GM03348 (cell line): ENCODE results near the gene LRMDA.
"Not testable (repeated sequence)": the region's sequence is repeated elsewhere in the genome, so short reads cannot be mapped to it uniquely, and the experiment has no call there.

Experiments
- DNase-seq: peaks from one replicate; pipeline ENCODE4 v3.0.0; 2012; ENCODE audit warnings: low spot score

The LRMDA gene

DNA sequence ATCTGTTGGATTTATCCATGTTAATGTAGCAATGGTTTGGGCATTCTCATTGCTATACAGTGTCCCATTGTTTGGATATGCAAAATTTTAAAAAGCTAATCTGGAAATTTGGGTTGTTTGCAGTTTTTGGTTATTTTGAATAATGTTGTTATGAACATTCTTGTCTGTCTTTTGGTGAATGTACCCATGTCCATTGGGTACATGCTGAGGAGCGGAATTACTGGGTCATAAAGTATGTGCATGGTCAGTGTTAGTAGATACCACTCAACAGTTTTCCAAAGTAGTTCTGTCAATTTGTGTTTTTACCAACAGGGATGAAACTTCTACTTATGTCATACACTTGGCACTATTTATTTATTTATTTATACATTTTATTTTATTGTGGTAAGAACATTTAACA lies 153.9 kb downstream of the LRMDA start:
- DNase-seq: no peak

DNA sequence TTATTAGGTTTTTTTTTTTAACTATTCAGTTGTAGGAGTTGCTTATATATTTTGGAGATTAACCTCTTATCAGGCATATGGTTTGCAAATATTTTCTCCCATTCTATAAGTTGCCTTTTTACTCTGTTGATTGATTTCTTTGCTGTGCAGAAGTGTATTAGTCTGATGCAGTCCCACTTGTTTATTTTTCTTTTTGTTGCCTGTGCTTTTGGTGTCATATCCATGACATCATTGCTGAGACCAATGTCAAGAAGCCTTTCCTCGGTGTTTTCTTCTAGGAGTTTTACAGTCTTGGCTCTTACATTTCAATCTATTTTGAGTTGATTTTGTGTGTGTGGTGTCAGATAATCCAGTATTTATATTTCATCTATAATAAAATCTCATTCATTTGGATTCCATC lies 155.4 kb downstream of the LRMDA start:
- DNase-seq: no peak

DNA sequence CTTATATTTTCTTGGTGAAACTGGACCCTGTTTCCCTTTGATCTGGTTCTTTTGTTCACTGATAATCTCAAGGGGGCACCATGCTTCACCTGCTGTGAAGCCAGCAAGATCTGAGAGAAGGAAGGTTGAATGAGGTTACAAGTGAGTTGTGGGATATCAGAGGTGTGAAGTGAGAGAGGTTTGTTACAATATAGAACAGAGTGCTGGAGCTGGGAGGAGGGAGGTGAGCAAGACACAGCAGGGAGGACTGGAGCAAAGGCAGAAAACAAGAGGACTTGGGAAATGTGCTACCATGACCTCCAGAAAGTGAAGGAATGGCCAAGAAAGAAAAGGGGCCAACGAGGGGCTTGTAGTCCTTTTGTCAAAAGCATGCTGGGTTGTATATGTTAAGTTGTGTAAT lies 156.6 kb downstream of the LRMDA start:
- DNase-seq: no peak

DNA sequence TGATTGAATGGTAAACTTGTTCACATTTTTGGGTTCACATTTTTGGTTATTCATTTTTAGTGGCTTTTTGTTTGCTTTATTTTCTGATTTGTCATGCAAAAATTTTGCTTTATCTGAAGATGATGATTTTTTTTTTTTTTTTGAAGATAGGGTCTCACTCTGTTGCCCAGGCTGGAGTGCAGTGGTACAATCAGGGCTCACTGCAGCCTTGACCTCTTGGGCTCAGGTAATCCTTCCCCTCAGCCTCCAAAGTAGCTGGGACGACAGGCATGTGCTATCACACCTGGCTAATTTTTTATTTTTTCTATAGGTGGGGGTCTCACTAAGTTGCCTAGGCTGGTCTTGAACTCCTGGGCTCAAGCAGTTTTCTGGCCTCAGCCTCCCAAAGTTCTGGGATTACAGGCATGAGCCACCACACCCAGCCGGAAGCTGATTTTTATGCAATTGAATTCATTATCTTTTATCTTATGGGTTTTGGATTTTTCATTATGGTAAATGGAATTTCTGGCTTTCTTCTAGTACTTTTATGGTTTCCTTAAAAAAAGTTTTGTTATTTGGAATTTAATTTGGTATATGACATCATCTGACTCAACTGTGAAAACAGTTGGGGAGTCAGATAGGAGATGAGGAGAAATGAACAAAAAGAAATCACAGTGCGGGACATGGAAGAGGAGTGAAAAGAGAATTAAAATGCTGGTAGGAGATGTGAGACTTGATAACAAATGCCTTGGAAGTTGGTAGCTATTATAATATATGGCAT lies 158.7 kb downstream of the LRMDA start:
- DNase-seq: no peak

DNA sequence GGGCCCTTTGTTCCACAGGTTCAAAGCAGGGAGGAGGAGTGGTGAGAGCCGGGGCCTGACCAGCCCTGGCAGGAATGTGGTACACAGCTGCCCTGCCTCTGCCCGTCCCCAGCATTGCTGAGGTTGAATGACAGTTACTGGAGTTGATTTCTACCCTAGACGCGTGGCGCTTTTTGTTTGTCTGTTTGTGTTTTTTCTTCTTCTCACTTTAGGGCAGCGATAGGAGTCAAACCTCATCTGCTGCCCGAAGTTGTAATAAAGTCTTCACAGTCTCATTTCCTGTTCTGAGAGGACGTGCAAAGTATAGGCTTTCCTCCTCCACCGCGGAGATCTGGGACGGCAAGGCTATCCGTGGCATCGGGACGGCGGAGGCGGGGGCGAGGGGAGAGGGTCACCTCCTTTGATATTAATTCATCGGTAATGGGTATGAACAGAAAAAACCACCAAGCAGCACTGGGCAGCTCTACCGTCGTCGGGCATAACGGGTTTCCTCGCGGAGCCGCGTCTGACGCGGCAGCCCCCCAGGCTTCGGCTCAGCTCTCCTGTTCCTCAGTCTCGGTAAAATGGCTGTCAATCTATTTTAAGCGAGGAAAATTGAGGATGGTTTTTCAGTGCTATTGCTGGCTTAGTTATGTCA lies 160.8 kb downstream of the LRMDA start:
- DNase-seq: no peak

DNA sequence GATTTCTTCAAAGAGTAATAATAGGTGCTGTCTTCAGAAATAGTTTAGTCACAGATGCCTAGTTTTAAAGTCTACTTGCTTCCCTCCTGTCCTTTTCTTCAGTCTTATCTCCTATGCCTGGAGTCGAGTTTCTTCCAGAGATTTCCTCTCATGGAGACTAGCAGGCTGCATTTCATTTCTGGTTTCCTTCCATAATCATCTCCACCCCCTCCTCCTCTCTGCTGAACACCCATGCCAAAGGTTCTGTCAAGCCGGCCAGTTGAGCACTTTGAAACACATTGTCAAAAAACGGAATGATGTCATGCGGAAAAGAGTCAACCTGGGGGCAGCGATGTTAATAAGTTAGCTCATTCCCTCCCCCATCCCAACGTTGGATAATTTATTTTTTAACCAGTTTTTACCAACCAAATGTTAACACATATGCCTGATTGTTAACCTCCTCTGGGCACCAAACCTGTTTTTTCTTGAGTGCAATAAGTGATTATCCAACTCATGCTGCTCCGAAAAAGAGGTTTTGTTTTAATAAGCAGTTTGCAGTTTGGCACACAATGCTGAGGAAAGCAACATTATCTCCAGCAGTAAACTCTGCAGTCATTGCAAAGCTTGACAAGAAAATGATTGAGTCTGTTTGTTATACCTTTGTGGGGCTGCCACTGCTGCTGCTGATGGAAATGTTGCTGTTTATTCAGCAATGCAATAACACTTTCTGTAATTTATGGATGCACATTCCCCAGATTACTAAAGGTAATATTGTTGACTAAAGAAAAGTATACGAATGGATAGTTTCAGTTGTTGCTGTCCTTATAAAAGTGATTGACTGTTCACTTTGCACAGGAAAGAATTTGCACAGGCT lies 161.6 kb downstream of the LRMDA start:
- DNase-seq: no peak

DNA sequence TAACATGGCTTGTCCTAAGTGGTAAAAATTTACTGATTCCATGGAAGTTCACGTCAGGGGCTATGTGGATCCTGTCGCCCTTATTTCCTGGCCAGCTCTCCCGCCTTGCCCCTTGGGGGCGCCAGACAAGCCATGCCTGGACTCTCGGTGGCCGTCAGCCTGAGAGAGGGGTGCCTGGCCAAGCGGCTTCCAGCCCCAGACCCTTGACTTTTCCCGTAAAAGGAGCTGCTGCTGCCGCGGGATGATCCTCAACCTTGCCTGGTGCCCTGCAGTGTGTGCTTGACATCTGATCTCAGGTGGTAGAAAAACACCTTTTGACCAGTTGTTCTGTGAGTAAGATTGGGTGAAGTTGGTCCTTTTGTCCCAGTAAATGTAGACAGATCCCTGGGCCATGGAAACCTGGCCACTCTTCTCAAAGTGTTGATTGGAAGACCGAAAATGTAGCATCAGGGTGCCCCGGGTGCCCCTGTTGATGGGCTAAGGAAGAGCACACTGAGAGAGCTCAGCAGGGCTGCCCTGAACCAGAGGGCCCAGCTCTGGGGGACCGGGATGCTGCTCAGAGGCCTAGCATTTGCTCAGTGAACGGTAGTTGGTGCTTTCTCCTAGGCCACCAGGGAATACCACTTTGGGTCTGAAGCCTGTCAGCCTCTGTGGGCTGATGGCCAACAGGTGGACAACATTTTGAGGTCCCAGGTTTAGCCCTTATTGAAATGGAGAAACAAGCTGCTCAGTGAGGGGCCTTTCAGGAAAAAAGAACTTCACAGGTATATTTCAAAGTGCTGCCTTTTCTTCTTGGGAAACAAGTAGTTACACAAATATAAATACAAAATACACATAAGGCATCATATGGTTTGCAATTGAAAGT lies 162.5 kb downstream of the LRMDA start:
- no peak for DNase-seq

DNA sequence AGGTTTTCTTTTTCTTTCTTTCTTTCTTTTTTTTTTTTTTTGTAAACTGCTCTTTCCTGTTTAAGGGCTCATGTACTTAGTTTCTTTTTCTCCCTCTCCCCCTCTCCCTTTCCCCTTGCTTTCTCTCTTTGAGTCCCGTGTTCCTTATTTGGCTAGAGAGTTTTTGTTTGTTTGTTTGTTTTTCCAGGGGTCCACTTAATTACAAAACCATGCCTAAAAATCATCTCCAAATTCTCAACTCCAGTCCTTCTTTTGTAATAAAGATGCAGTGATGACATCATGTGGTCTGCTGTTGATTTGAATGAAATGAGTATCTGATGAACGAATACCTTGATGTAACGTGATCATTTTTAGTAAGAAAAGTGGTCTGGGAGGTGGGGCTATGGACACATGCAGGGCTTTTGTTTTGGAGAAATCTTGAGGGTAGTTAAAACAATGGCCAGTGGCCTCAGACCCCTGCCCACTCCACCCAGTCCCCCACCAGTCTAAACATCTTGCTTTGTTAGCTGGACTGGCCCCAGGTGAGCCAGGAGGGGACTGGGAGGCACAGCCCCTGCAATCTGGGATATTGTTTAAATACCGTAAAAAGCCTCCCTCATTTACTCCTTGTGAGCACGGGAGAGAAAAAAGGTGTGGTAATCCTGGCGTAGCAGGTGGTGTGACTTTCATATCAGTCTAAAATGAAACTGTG lies 165.7 kb downstream of the LRMDA start:
- DNase-seq: no peak

DNA sequence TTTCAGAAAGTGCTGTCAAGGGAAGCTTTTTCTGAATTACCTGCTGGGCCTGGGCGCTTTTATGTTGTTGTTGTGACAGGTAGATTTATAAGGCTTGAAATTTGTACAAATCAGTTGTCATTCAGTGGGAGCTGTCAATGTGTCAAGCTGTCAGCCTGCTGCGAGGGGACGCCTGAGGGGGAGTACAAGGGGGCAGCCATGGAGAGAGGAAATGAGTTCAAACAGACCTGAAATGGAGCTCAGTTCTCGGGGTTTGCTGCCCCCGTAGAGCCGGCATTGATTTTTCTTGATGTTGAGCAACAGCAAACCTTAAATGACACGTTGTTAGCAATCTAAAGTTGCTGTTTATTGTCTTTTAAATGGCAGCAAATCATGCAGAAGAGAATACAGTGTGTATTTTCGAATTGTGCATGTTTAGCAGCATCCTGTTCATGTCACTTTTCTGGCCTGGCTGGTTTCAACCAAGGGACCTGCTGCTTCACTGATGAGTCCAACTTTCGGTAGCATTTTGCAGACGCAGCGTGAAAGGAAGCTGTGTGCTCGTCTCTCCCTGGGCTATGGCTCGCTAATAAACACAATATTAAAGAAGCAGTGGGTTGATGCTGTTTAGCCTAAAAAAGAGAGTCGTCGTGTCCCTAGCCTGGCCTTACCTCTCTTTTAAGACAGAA lies 166.5 kb downstream of the LRMDA start:
- no peak for DNase-seq

DNA sequence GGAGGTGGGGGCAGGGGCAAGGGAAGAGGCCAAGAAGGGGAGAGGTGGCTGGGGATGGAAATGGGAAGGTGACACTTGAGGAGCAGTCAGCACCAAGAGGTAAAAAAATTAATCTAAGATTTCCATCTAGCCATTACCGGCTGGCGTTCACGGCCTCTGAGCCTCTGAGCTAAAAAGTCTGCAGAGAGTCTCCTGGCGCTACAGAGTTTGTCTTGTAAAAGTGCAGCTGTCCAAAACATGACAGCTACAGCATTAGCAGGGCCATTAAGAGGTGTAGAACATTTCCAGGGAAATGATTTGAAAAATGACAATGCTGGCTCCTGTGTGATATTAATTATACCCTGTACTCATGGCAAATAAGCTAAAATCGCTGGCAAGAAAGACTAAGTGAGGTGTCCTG lies 167.6 kb downstream of the LRMDA start:
- DNase-seq: no peak

DNA sequence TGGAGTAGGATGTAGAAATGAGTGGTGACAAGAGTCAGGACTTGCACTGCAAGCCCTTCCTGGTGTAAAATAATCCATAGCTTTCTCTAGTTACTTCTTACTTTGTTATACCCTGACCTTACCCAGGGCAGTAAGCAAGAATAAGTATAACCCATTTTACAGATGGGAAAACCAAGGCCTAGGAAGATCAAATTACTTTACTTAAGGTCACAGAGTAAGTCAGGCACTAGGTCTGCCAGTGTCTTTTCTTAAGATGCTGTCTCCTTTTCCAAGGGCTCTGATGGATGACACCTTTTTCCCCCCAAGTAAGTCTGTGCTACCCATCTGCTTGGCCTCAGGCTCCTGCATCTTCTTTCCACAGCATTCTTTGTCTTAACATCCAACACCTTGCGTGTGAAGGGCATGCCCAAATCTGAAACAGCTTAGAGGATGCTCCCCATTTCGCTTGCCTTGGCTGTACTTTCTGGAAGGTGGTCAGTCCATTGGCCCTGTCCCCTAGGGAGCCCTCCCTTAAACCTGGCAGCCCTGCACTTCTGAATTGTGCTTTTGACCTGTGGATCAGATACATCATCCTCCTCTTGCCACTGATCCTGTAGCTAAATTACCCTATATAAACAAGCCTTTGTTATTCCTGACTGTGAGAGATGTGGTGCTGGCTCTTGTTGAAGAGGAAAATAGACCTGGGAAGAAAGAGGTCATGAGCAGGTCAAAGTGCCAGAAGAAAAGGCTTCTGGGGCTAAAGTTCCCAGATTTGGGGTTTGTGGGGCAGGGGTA lies 168.6 kb downstream of the LRMDA start:
- no peak for DNase-seq

DNA sequence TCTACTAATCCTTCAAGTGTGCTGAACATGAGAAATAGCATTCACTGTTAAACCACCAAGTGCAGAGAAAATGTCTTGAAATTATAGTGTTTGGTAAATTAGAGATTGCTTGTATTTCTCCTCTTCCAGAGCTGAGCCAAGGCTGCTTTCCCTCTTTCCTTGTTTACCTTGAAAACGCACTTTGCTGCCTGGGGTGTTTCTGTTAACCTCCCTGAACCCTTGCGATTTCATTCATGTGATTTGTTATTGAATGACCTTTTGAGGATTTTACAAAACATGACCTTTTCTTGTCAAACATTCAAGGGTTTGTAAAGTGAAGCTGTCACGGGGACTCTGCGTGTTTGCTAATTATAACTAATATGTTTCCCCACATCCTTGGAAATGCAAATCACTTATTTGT lies 169.4 kb downstream of the LRMDA start:
- DNase-seq: no peak

DNA sequence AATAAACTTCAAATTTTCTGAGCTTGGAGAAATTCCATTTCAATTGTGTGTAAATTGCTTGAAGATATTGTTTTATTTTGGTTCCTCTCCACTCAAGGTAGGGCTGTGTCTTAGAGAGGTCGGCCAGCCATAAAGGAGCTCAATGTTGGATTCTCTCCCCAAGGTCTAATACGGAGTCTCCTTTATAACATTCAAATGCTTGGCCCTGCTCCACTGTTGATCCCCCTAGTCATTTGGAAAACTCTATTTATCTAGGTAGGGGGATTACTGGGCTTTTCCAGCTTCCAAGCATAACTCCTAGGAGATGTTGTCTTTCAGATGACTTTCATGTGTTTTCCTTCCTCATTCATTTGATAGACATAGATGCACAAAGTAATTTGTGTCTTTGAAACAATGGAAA lies 170.9 kb downstream of the LRMDA start:
- DNase-seq: no peak

DNA sequence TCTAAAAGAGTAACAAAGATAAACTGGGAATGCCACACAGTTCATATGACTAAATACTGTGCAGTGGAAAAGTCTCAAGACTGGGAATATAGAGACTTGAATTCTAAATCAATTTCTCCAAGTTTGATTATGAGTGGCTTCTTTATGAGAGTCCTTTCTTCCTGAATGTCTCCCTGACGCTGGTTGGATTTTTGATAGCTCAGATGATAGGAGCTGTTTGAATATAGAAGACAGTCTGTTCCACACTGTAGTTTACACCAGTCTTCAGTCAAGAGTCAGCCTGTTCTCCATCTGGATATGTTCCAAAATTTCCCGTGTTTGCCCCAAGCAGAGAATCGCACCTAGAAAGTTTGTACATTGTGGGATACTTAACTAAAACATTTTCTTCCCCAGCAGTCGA lies 173.7 kb downstream of the LRMDA start:
- DNase-seq: no peak

DNA sequence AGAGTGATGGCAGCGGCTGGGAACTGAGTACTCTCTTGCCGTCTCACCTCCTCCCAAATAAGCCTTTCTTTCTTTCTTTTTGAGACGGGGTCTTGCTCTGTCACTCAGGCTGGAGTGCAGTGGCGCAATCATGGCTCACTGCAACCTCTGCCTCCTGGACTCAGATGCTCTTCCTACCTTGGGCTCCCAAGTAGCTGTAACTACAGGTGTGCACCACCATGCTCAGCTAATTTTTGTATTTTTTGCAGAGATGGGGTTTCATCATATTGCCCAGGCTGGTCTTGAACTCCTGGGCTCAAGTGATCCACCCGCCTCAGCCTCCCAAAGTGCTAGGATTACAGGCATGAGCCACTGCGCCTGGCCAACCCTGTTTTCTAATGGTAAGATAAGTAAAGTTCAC lies 174.4 kb downstream of the LRMDA start:
- DNase-seq: not testable (repeated sequence)

DNA sequence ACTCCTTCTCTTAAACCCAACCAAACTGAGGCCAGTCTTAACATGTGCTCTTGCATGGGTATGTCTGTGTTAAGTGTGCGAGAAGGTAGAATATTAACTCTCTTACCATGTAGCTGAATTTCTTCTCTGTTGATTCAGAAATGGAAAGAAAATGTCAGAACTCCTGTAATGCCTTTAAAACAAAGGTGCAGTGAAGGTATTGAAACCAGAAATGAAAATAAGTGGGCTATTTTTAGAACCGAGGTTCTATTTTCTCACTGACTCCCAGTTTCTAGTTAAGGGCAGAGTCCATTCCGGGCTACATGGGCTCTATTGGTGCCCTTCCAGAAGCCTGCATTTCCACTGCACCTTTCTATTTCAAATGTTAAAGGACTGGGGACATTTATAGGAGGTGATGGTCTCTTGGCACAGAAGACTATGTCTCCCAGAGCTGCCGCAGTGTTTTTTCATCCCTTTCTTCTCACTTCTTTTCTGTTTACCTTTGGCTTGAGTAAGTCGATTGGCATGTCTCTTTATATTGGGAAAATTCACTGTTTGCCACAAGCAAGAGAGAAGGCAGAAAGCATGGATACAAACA lies 174.9 kb downstream of the LRMDA start:
- no peak for DNase-seq

DNA sequence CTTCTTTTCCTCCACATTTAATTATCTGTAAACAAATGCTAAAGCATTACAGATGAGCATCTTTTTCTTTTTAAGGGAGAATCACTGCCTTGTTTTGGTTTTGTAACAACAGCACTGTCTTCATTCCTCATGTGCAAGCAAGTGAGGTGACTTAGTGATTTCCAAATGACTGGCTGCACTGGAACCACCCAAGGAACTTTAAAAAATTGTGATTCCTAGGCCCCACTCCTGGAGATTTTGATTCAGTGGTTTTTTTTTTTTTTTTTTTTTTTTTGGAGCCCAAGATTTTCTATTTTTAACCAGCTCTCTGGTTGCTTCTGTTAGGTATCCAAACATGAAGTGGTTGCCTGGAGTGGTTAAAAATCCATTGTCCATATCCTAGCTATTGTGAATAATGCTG lies 176.2 kb downstream of the LRMDA start:
- no peak for DNase-seq

DNA sequence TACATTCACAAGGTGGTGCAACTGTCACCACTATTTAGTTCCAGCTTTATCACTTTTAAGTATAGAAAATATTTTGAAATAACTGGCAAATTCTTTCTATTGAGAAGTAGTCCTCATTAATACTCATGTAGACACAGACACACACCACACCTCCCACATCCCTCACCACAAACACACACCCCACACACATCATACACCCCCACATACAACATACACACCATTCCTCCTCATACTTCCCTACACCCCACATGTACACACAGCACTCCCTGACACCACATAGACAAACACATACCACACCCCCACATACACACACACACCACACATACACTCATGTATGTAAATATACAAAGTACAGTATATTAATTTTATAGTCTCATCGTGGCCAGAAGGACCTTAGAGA lies 178.8 kb downstream of the LRMDA start:
- DNase-seq: no peak

DNA sequence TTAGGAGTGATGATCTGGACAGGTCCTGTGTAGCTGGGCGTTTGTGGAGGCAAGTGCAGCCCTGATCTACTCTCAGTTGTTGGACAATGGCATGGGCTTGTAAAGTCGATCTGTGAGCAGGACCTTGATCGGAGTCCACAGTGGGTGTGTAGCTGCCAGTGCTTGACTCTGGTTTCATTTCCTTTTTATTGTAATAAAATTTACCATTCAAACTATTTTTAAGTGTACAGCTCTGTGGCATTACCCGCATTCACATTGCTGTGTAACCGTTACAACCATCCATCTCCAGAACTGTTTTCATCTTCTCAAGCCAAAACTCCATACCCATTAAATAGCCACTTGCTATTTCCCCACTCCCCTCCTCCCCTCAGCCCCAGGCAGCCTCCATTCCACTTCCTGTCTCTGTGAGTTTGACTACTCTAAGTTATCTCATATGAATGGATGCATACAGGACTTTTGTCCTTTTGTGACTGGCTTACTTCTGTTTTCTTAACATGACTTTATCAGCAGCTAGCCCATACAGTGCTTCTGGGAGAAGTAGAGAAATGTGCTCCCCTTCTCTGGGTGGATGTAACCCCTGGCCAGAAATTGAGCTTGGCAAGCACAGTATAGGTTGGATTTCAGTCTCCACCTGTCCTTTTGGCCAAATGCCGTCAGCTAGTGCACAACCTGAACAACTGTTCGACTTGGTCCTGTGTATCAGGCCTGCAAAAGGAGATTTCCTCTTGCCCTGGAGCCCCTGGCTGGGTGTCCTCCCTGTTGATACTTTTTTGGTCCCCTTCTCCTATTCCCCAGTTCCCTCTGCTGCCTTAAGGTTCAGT lies 180.0 kb downstream of the LRMDA start:
- DNase-seq: no peak
